ENCODE measurements around the gene FAM98B.

FAM98B gene

DNA sequence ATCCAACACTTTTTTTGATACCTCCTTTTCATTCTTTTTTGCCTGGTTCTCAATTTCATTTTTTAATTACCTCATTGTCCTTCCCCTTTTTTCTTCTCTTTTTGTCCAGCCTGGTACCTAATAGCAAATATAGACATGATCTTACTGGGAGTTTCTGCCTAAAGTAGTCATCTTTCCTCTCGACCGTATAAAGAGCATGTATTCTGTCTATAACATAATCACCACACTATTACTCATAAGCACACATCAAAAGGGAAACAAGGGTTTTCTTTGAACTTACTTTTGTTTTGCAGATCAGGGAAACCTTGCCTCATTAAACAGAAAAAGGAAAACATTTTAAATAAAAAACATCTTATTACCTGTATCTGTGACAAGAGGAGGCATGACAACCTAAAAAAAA lies 33.0 kb downstream of the FAM98B start:
- FAIRE-seq, result no peak
- TF ChIP-seq, protein P1, sequence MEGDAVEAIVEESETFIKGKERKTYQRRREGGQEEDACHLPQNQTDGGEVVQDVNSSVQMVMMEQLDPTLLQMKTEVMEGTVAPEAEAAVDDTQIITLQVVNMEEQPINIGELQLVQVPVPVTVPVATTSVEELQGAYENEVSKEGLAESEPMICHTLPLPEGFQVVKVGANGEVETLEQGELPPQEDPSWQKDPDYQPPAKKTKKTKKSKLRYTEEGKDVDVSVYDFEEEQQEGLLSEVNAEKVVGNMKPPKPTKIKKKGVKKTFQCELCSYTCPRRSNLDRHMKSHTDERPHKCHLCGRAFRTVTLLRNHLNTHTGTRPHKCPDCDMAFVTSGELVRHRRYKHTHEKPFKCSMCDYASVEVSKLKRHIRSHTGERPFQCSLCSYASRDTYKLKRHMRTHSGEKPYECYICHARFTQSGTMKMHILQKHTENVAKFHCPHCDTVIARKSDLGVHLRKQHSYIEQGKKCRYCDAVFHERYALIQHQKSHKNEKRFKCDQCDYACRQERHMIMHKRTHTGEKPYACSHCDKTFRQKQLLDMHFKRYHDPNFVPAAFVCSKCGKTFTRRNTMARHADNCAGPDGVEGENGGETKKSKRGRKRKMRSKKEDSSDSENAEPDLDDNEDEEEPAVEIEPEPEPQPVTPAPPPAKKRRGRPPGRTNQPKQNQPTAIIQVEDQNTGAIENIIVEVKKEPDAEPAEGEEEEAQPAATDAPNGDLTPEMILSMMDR (IDR thresholded peaks at IDR 0.05; ENCODE audit: insufficient read depth, missing control alignments), result no peak
- no peak for DNase-seq (ENCODE audit: insufficient read length, low spot score)

DNA sequence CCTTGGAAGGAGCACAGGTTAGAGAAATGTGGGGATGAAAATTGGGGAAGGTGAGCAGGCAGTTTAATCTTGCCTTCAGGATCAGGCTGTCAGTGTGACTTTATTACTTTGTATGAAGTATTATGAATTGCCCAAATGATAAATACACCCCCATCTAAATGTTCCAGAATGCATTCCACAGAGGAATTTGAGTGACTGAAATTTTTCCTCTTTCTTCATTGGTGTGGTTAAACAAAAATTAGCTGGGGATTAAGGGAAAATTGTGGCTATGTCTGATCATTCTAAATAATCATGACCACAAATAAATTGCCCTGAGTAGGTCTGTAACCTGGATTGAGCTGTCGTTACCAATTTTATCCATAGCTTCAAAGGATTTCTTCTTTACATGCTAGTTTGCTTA lies 33.5 kb downstream of the FAM98B start:
- DNase-seq (ENCODE audit: insufficient read length, low spot score) (no peak), FAIRE-seq (no peak)
- TF ChIP-seq, protein P1 (IDR thresholded peaks at IDR 0.05; ENCODE audit: insufficient read depth, missing control alignments), result no peak

DNA sequence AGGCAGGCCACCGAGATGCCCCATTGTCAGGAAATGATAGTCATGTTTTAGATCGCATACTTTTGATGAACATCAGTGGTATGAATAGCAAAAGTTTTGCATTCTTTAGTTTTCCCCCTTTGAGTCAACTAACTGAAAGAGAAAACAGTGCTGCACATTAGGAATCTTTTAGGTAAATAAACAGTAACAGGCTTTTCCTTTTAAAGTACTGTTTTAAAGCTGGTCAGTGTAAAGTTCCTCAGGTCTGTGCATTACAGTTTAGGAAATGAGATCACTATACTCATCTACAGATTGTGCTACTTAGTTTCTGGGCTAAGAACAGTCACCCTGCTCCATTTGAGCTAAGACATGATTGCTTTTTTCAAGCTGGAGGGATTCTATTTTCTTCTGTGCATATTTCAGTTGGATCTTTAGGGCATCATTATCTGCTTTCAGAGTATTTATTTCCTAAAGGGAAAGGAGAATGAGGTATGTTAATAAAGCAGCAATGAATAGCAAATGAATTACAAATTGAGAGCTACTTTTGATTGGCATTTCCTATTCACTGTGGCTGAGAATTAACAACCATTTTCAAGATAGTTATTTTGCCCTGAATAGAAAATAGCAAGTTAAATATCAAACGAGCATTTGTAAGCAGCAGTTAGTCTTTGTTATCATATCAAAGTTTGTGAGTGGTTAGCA lies 36.5 kb downstream of the FAM98B start:
- TF ChIP-seq, protein P1 (IDR thresholded peaks at IDR 0.05; ENCODE audit: insufficient read depth, missing control alignments), result no peak
- no peak for DNase-seq (ENCODE audit: insufficient read length, low spot score)
- no peak for FAIRE-seq

DNA sequence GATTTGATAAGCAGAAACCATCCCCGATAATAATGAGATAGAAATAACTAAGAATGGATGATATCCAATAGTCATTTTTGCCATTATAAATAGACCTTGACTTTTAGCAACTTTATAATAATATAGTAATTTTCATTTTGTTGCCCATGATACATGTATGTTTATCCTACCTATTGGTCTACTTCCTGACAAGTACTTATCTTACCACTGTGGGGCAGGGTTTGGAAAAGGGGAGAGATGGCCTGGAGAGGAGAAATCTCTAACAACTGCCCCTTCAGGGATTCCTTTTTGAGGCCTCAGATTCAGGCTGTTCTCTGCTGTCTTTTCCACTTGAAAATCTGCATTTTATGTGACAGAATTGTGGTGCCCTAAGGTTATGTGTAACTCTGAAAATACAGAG lies 42.2 kb downstream of the FAM98B start:
- DNase-seq (ENCODE audit: insufficient read length, low spot score), result no peak
- no peak for FAIRE-seq
- TF ChIP-seq, protein P1 (IDR thresholded peaks at IDR 0.05; ENCODE audit: insufficient read depth, missing control alignments), result no peak

DNA sequence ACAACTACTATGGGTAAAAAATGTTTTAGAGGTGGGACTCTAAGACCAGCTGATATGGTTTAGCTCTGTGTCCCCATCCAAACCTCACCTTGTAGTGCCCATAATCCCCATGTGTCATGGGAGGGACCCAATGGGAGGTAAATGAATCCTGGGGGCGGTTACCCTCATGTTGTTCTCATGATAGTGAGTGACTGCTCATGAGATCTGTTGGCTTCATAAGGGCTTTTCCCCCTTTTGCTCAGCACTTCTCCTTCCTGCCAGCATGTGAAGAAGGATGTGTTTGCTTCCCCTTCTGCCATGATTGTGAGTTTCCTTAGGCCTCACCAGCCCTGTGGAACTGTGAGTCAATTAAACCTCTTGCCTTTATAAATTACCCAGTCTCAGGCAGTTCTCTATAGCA lies 45.7 kb downstream of the FAM98B start:
- FAIRE-seq (no peak), DNase-seq (ENCODE audit: insufficient read length, low spot score) (no peak)
- TF ChIP-seq, protein P1 (IDR thresholded peaks at IDR 0.05; ENCODE audit: insufficient read depth, missing control alignments), result no peak

DNA sequence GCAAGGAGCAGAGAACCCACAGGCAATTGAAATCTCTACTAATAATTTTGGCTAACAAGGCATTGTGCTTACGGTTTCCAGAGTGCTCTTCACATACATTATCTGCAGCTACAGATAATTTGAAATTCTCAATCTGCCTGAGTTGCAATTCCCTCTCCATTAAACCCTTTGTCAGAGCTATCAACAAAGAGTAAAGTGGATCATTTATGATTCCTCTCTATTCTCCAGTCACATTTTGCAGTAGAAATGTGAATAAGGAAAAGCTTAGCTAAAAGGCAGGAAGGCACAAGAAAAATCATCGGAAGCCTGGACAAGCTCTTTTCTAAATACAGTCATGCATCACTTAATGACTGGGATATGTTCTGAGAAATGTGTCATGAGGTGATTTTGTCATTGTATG lies 49.6 kb downstream of the FAM98B start:
- no peak for FAIRE-seq
- no peak for DNase-seq (ENCODE audit: insufficient read length, low spot score)
- TF ChIP-seq, protein P1 (IDR thresholded peaks at IDR 0.05; ENCODE audit: insufficient read depth, missing control alignments), result no peak

DNA sequence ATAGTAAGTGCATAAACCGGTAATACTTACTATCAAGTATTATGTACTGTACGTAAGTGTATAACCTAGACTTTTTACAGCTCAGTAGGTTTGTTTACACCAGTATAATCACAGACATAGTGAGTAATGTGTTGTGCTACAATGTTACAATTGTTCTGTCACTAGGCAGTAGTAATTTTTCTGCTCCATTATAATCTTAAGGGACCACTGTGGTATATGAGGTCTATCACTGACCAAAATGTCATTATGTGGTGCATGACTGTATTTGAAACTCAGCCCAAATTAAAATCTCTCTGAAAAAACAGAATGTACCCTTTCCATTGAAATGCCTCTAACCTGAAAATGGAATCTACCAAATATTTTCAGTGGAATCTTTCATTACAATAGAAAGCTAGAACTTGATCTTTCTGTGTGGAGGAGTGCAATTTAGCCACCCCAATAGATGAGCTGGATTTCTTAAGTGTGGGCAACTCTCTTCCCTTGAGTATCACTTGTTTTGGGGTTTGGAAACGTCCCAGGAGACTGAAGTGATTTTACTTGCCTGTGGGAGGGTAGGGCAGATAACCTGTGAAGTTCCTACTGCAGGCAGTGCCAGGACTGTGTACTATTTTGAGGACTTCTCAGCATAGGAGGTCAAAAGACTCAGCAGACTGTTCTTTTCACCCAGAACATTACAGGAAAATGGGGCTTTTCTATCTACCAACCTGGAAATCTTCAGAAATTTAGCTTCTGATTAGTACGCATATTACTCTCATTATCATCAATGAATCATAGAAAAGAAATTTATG lies 50.9 kb downstream of the FAM98B start:
- FAIRE-seq, result no peak
- TF ChIP-seq, protein P1 (IDR thresholded peaks at IDR 0.05; ENCODE audit: insufficient read depth, missing control alignments), result no peak
- no peak for DNase-seq (ENCODE audit: insufficient read length, low spot score)
